Stimulated activated naive CD8-positive, alpha-beta T cell treated with anti-CD3 and anti-CD28 coated beads, Interleukin-15, Interleukin-2, amounts not matched to agents 100 ng/mL and 50 ng/mL, for 24 hours (primary cell): ENCODE results near the gene ZG16B.

Experiments
- H3K27ac Mint-ChIP-seq: one replicate; pipeline ENCODE4 v1.8.0; 2021; ENCODE audit warnings: mild to moderate bottlenecking, mixed read lengths
- H3K27me3 Mint-ChIP-seq: one replicate; pipeline ENCODE4 v1.8.0; 2021; ENCODE audit warnings: mixed read lengths
- H3K36me3 Mint-ChIP-seq: one replicate; pipeline ENCODE4 v1.8.0; 2021; ENCODE audit warnings: low read depth, mixed read lengths
- H3K4me1 Mint-ChIP-seq: one replicate; pipeline ENCODE4 v1.8.0; 2021; ENCODE audit warnings: low read depth, mixed read lengths
- H3K4me3 Mint-ChIP-seq: one replicate; pipeline ENCODE4 v1.8.0; 2021; ENCODE audit warnings: mild to moderate bottlenecking, mixed read lengths
- H3K9me3 Mint-ChIP-seq: one replicate; pipeline ENCODE4 v1.8.0; 2021; ENCODE audit warnings: mixed read lengths

ZG16B gene

GRCh38 chr16:2856686-2857450 is 26.8 kb downstream of the ZG16B start:
- Mint-ChIP-seq H3K27ac (no peak overlapping the region), H3K4me3 (no peak overlapping the region), H3K4me1 (peaks cover 5% of the 10 kb centered on the region), H3K9me3 (peaks cover 16% of the 10 kb centered on the region), H3K27me3 (peaks cover 11% of the 10 kb centered on the region), H3K36me3 (peaks cover 5% of the 10 kb centered on the region)

DNA sequence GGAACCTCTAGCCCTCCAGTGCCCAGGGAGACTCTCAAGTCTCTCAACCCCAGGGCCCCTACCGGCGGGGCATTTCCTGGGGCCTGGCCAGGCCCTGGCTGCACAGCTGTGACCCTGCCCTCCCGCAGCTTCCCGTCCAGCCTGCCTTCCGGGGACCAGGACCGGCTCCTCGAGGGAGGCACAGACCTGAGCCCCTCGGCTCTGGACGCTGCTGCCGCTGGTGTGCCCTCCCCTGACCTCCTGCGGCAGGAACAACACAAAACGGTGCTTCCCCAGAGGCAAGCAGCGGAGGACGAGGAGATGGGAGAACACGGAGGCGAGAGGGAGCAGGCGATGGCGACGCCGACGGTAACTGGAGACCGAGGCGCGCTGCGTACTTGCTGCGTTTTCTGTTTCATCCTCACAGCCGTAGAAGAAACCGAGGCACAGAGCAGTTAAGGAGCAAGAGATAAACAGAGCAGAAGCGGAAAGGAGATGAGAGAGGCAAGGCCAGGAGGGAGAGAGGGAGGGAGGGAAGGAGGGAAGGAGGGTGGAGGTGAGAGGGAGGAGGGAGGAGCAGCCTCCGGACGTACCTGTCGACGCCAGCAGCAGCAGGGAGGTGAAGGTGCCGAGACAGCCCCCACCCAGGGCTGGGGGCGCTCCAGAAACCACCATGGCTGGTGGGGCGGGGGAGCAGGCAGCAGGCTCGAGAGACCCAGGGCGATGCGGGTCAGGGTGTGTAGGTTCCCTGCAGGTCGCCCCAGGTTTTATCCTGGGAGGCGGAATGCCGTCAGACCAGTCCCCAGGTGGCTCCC is 27.5 kb downstream of the ZG16B start, which contains the start of gene PRSS22:
TSS of gene PRSS22 (minus strand) at position 720 of the 794 bp plus-strand sequence. CDS start at position 654, 66 bp downstream.
- Mint-ChIP-seq H3K4me3 (peak within 1 kb of the TSS; percentile 76), H3K4me1 (peaks cover 5% of the 10 kb centered on the region), H3K27ac (no peak within 1 kb of the TSS), H3K9me3 (peaks cover 16% of the 10 kb centered on the region), H3K27me3 (peaks cover 11% of the 10 kb centered on the region), H3K36me3 (peaks cover 5% of the 10 kb centered on the region)

- Mint-ChIP-seq H3K4me3 (no peak overlapping the region), H3K36me3 (peaks cover 5% of the 10 kb centered on the region), H3K9me3 (peaks cover 16% of the 10 kb centered on the region), H3K27ac (no peak overlapping the region), H3K27me3 (peaks cover 11% of the 10 kb centered on the region), H3K4me1 (peaks cover 5% of the 10 kb centered on the region)
Observed at GRCh38 chr16:2858245-2859025, 28.3 kb downstream of the ZG16B start.

- Mint-ChIP-seq H3K9me3 (peaks cover 5% of the 10 kb centered on the region), H3K27ac (no peak overlapping the region), H3K4me1 (peaks cover 5% of the 10 kb centered on the region), H3K4me3 (no peak overlapping the region), H3K27me3 (peaks cover 8% of the 10 kb centered on the region), H3K36me3 (no peaks in the 10 kb centered on the region)
Observed at GRCh38 chr16:2859686-2860265, 29.7 kb downstream of the ZG16B start.

GRCh38 chr16:2860826-2861567 is 30.9 kb downstream of the ZG16B start:
- no peak overlapping the region for H3K27ac Mint-ChIP-seq
- no peak overlapping the region for H3K4me3 Mint-ChIP-seq
- H3K27me3 Mint-ChIP-seq: peaks cover 8% of the 10 kb centered on the region
- H3K9me3 Mint-ChIP-seq: peaks cover 4% of the 10 kb centered on the region
- no peaks in the 10 kb centered on the region for H3K36me3 Mint-ChIP-seq
- peaks cover 5% of the 10 kb centered on the region for H3K4me1 Mint-ChIP-seq

DNA sequence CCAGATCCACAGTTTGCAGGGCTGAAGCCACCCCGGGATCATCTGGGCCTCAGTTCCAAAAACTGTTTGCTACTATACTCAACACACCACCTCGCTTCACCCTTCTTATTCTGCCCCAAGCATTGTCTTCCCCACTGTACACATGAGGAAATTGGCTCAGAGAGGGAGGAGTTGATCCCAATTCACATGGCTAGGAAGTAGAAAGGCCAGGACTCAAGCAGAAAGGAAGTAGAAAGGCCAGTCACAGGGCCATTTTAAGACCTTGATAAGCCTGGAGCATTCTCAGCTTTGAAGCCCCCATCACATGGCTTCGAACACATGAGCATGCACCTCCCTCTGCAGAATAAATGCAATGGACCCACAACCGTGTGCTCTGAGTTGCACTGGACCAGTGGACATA is 35.5 kb downstream of the ZG16B start:
- Mint-ChIP-seq H3K27ac (no peak overlapping the region), H3K4me3 (no peak overlapping the region), H3K36me3 (no peaks in the 10 kb centered on the region), H3K4me1 (peaks cover 12% of the 10 kb centered on the region), H3K27me3 (no peaks in the 10 kb centered on the region), H3K9me3 (peaks cover 4% of the 10 kb centered on the region)

- Mint-ChIP-seq H3K27me3 (no peaks in the 10 kb centered on the region), H3K9me3 (peaks cover 1% of the 10 kb centered on the region), H3K4me3 (peak overlapping the region; percentile 22), H3K36me3 (no peaks in the 10 kb centered on the region), H3K27ac (no peak overlapping the region), H3K4me1 (peaks cover 12% of the 10 kb centered on the region)
Observed at GRCh38 chr16:2866431-2866830, 36.3 kb downstream of the ZG16B start.

- no peaks in the 10 kb centered on the region for H3K36me3 Mint-ChIP-seq
- peak overlapping the region; percentile 92 for H3K4me3 Mint-ChIP-seq
- peaks cover 12% of the 10 kb centered on the region for H3K4me1 Mint-ChIP-seq
- H3K9me3 Mint-ChIP-seq: no peaks in the 10 kb centered on the region
- no peaks in the 10 kb centered on the region for H3K27me3 Mint-ChIP-seq
- H3K27ac Mint-ChIP-seq: peak overlapping the region; percentile 94
Observed at GRCh38 chr16:2867661-2867986, 37.5 kb downstream of the ZG16B start.

DNA sequence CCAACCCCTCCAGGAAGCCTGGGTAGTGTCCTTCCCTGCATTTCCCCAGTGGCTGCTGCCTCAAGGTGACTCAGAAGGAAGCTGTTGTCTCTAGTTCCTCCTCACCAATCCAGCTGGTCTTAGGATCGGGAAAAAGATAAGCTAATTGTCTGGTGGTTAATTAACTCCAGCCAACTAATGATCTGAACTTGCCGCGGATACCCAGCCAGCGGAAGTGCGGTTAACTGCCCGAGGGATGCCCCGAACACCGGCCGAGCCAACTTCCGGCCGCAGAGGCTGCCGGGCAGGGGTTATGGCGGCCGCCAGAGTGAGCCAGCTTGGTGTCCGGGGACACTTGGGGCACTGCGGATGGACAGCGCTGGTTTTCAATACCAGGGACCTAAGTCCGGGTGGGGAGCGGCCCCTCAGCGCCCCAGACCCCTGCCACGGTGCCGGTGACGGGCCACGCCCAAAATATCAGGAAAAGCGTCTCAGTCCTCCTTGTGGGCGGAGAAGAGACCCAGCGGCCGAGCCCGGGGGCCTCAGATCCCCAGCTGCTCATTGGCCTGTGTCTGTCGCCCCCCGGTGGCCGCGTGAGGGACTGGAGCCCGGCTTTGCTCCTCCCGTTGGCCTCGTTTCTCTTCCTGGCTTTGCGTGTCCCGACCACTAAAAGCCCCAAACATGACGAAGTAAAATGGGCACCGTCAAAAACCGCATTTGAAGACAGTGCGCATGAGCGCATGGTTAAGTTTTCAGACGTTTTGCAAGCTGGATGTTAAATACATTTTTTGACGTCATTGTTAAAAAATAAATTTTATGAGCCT is 38.1 kb downstream of the ZG16B start:
- Mint-ChIP-seq H3K27ac (peak overlapping the region; percentile 94), H3K36me3 (no peaks in the 10 kb centered on the region), H3K9me3 (no peaks in the 10 kb centered on the region), H3K27me3 (no peaks in the 10 kb centered on the region), H3K4me1 (peaks cover 12% of the 10 kb centered on the region), H3K4me3 (peak overlapping the region; percentile 92)

GRCh38 chr16:2871926-2872325 is 41.8 kb downstream of the ZG16B start:
- Mint-ChIP-seq H3K4me3 (no peak overlapping the region), H3K4me1 (peaks cover 5% of the 10 kb centered on the region)

GRCh38 chr16:2874032-2874911 is 44.2 kb downstream of the ZG16B start:
- H3K9me3 Mint-ChIP-seq: no peaks in the 10 kb centered on the region

More at GRCh38 chr16:2871926-2872325, 41.8 kb downstream of the ZG16B start:
- Mint-ChIP-seq H3K36me3 (no peaks in the 10 kb centered on the region), H3K9me3 (no peaks in the 10 kb centered on the region), H3K27me3 (peaks cover 4% of the 10 kb centered on the region), H3K27ac (no peak overlapping the region)

GRCh38 chr16:2874912-2875362 is 44.8 kb downstream of the ZG16B start:
- H3K36me3 Mint-ChIP-seq: no peaks in the 10 kb centered on the region
- H3K4me1 Mint-ChIP-seq: no peaks in the 10 kb centered on the region
- H3K27ac Mint-ChIP-seq: no peak overlapping the region
- no peak overlapping the region for H3K4me3 Mint-ChIP-seq
- H3K27me3 Mint-ChIP-seq: peaks cover 4% of the 10 kb centered on the region
- H3K9me3 Mint-ChIP-seq: no peaks in the 10 kb centered on the region

More at GRCh38 chr16:2874032-2874911, 44.2 kb downstream of the ZG16B start:
- H3K27ac Mint-ChIP-seq: no peak overlapping the region
- peaks cover 4% of the 10 kb centered on the region for H3K27me3 Mint-ChIP-seq
- no peaks in the 10 kb centered on the region for H3K4me1 Mint-ChIP-seq
- no peaks in the 10 kb centered on the region for H3K36me3 Mint-ChIP-seq
- no peak overlapping the region for H3K4me3 Mint-ChIP-seq
